HUDEP-2 (cell line): ENCODE data around the gene FBXW12.
A peak's percentile ranks its signal among the peaks of the same experiment; 100 is the strongest.

Experiments
- DNase-seq, 76 experiments: peaks; one replicate each; lab custom pipeline; 2025; ENCODE audit not compliant: unreplicated experiment in 76 of 76; lab: John Stamatoyannopoulos, UW

FBXW12 gene

GRCh38 chr3:48406443-48407431 is 34.7 kb downstream of the FBXW12 start:
- no peak for DNase-seq

DNA sequence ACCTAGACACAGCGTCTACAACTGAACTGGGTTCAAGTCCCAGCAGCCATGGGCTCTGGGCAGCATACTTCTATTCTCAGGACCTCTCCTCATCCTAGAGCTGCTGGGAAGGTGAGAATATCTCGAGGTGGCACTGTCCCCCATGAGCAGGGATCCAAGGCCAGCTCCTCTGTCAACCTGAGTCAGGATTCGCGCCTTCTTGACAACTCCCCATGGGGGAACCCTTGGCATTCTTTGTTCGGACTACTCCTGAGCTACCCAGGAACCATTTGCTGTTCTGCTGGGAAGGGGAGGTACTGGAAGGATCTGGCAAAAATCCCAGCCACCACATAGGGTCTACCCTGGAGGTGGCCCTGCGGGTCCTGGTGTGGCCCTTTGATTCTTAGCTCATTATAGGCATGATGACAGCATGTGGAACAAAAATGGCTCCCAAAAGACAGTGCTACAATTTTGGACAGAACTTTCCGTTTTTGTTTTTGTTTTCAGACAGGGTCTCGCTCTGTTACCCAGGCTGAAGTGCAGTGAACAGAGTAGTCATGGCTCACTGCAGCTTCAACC is 35.6 kb downstream of the FBXW12 start:
- no peak for DNase-seq

GRCh38 chr3:48408823-48409281 is 36.8 kb downstream of the FBXW12 start:
- DNase-seq, result peak in 3 of 76 experiments; percentile 4 to 13 (median 8)

- DNase-seq, result no peak
Measured at GRCh38 chr3:48409291-48410201, 37.5 kb downstream of the FBXW12 start.

GRCh38 chr3:48410205-48411040 is 38.4 kb downstream of the FBXW12 start:
- no peak for DNase-seq

GRCh38 chr3:48411041-48411588 is 39.1 kb downstream of the FBXW12 start:
- no peak for DNase-seq

- DNase-seq, result no peak
Measured at GRCh38 chr3:48411606-48412374, 39.8 kb downstream of the FBXW12 start.

GRCh38 chr3:48412375-48413001 is 40.5 kb downstream of the FBXW12 start:
- no peak for DNase-seq

DNA sequence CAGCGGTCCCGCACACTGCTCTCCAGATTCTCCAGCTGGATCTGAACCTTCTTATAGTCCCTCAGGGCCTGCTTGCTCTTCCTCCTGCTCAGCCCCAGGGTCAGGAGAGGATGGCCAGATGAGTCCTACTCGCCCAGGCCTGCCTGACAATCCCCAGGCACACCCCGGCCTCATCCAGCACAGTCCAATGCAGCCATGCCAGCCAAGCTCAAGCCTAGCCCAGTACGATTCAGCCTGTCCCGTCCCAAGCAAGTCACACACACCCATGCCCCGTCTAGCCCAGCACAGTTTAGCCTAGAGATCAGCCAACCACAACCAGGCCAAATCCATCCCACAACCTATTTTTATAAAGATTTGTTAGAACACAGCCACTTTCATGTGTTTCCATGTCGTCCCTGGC is 41.1 kb downstream of the FBXW12 start:
- DNase-seq, result no peak

GRCh38 chr3:48413611-48414010 is 41.6 kb downstream of the FBXW12 start:
- DNase-seq, result no peak

GRCh38 chr3:48414376-48415250 is 42.6 kb downstream of the FBXW12 start:
- DNase-seq, result no peak

DNA sequence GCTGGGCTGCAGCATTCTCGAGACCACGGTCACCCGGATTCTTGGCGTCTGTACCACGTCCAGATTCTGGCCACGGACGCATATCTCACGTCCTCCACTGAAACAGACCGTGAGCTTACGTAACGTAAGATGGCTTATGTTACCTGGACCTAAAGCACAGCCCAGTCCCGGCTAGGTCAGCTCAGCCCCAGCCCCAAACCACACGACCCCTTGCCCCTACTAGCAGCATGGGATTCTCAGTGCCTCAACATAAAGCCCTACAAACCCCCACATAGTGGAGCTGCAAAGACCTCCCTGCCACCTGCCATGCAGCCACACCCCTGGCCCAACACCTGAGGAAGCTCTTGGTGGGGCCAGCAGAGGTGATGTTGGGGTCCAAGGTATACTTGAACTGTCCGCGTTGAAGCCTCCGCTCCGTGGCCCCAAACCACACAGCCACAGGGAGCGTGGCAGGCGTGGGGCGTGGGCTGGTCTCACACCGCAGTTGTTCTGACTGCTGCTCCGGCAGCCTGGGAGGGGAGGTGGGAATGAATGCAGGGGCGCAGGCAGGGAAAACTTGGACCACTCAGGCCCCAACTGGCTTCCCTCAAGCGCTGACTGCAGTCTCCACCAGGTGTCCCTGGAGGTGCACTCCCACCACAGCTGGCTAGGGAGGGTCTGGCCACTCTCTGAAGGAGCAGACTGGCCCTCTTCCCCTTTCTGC is 43.4 kb downstream of the FBXW12 start:
- no peak for DNase-seq

- DNase-seq, result no peak
Measured at GRCh38 chr3:48416091-48416505, 44.1 kb downstream of the FBXW12 start.

DNA sequence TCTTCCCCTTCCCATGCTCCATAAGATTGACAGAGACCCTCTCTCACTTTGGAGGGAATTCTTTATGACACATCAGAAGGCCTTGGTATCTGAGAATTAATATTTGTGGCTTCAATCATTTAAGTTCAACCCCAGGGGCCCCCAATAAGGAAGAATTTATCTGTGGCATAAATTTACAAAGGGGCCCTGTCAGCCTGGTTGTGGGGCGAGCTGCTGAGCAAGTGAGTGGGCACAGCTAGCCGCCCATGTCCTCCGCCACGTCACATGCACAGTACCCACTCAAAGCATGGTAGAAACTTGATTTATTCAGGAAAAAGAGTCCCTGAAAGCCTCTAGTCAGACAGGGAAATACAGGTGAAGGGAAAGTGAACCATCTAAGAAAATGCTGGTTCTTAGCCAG is 44.5 kb downstream of the FBXW12 start:
- DNase-seq, result no peak

GRCh38 chr3:48417529-48418108 is 45.6 kb downstream of the FBXW12 start:
- no peak for DNase-seq

DNA sequence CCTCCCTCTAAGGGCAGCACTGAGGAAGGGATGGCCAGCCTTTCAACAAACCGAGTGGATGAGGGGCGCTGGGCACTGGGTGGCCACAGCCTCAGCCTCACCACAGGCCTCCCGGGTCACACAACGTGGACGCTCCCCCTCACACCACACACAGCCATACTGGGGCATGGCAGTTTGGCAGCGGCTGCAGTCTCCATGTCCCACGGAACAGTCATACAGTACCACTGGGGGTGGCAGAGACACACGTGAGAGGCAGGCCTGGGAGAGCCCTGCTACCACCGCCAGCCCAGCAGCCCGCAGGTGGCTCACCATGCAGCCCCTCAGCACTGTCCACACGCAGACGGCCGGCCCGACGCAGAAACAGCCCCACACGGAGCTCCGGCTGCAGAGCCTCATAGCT is 46.1 kb downstream of the FBXW12 start:
- DNase-seq, result no peak

GRCh38 chr3:48418651-48419050 is 46.6 kb downstream of the FBXW12 start:
- no peak for DNase-seq
